Lower leg skin (tissue), 3 donors: ENCODE results near the gene PACSIN2.

ENCODE experiments used
- POLR2A ChIP-seq, 2 donors: fragments of 450-650 bp; IDR thresholded peaks; one replicate each; pipeline ENCODE4 v1.6.1; 2016 to 2017; ENCODE audit warnings: antibody characterized with exemption in 2 of 2, mild to moderate bottlenecking in 1 of 2, moderate library complexity in 1 of 2
- TF ChIP-seq, protein P1 (sequence below), 3 donors: fragments of 450-650 bp; IDR thresholded peaks; one replicate each; pipeline ENCODE4 v1.5.1; 2016; ENCODE audit warnings: antibody characterized with exemption in 3 of 3, mild to moderate bottlenecking in 3 of 3, moderate library complexity in 2 of 3

DNA sequence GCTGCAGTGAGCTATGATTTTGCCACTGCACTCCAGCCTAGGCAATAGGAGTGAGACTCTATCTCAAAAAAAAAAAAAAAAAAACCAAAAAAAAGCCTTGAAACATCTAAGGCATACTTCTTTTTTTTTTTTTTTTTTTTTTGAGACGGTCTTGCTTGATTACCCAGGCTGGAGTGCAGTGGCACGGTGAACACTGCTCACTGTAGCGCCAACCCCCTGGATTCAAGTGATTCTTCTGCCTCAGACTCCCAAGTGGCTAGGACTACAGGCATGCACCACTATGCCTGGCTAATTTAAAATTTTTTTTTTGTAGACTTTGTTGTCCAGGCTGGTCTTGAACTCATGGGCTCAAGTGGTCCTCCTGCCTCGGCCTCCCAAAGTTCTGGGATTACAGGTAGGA is 177.4 kb downstream of the PACSIN2 start:
- TF ChIP-seq, protein P1, sequence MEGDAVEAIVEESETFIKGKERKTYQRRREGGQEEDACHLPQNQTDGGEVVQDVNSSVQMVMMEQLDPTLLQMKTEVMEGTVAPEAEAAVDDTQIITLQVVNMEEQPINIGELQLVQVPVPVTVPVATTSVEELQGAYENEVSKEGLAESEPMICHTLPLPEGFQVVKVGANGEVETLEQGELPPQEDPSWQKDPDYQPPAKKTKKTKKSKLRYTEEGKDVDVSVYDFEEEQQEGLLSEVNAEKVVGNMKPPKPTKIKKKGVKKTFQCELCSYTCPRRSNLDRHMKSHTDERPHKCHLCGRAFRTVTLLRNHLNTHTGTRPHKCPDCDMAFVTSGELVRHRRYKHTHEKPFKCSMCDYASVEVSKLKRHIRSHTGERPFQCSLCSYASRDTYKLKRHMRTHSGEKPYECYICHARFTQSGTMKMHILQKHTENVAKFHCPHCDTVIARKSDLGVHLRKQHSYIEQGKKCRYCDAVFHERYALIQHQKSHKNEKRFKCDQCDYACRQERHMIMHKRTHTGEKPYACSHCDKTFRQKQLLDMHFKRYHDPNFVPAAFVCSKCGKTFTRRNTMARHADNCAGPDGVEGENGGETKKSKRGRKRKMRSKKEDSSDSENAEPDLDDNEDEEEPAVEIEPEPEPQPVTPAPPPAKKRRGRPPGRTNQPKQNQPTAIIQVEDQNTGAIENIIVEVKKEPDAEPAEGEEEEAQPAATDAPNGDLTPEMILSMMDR (IDR thresholded peaks at IDR 0.05), result no peak
- TF ChIP-seq POLR2A (IDR thresholded peaks at IDR 0.05), result no peak
